H7 (cell line): Measurements from ENCODE around the gene CSF3. TPM values are rescaled to one million over a fixed set of nuclear protein-coding genes. Genes with fewer than 3 reads are reported as not detected.

Source experiments
- total RNA-seq: library from RNA; depleted of rRNA; stranded (reverse); fragments of >200 nt; shearing (Covaris generic); gene quantifications from 2 replicates; pipeline ENCODE4 v1.2.3, GENCODE V29; 2014; rRNA removed

Gene CSF3
- total RNA-seq, 1 experiment from 2014 or later: 0.28 TPM

Other genes with a start within 250 kb of the CSF3 start
- gene IKZF3, start 151.1 kb upstream of the CSF3 start, total RNA-seq: 0.10 and 0.89 TPM in 2 replicates
- not detected in 2 replicates for gene ZPBP2, start 147.2 kb upstream of the CSF3 start, total RNA-seq
- gene GSDMB, start 96.8 kb upstream of the CSF3 start, total RNA-seq: 3.3 and 6.0 TPM in 2 replicates
- gene ORMDL3, start 87.8 kb upstream of the CSF3 start, total RNA-seq: 33.3 and 39.7 TPM in 2 replicates
- not detected in 2 replicates for gene LRRC3C, start 87.7 kb upstream of the CSF3 start, total RNA-seq
- not detected in 2 replicates for gene GSDMA, start 52.4 kb upstream of the CSF3 start, total RNA-seq
- gene PSMD3, start 34.6 kb upstream of the CSF3 start, total RNA-seq: 243 and 325 TPM in 2 replicates
- gene MED24, start 39.0 kb downstream of the CSF3 start, total RNA-seq: 85.6 and 99.9 TPM in 2 replicates
- 13.2 and 15.2 TPM in 2 replicates for gene THRA, start 47.5 kb downstream of the CSF3 start, total RNA-seq
- 1.8 and 3.4 TPM in 2 replicates for gene NR1D1, start 85.1 kb downstream of the CSF3 start, total RNA-seq
- gene MSL1, start 106.5 kb downstream of the CSF3 start, total RNA-seq: 44.2 and 70.0 TPM in 2 replicates
- gene CASC3, start 125.1 kb downstream of the CSF3 start, total RNA-seq: 55.4 and 76.0 TPM in 2 replicates
- gene RAPGEFL1, start 162.0 kb downstream of the CSF3 start, total RNA-seq: 3.9 and 5.4 TPM in 2 replicates
- 3.7 and 5.4 TPM in 2 replicates for gene WIPF2, start 203.9 kb downstream of the CSF3 start, total RNA-seq